Umbilical cord (tissue), 2 donors: ENCODE measurements around the gene KCNK3. TPM values are rescaled to one million over a fixed set of nuclear protein-coding genes. Genes with fewer than 3 reads are reported as not detected.

Experiments used
- DNase-seq: peaks from one replicate; pipeline ENCODE4 v3.0.0-alpha.2; 2015; ENCODE audit warnings: low spot score
- total RNA-seq: library from RNA; depleted of rRNA; stranded (reverse); fragments of >200 nt; gene quantifications from one replicate; pipeline ENCODE4 v1.2.3, GENCODE V29; 2014; ENCODE audit warnings: low replicate concordance; ENCODE audit not compliant: insufficient read depth

KCNK3 gene
- total RNA-seq, 1 donor from 2014 or later = 11.8 TPM

DNA sequence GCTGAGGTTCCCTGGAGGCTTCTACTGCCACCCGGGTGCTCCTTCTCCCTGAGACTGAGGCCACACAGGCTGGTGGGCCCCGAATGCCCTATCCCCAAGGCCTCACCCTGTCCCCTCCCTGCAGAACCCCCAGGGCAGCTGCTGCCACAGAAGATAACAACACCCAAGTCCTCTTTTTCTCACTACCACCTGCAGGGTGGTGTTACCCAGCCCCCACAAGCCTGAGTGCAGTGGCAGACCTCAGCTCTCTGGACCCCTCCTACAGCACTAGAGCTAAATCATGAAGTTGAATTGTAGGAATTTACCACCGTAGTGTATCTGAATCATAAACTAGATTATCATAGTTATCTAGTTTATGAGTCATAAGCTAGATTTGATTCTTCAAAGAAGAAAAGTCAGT, 86.0 kb downstream of the KCNK3 start:
- no peak for DNase-seq

GRCh38 chr2:26780203-26780760, 87.8 kb downstream of the KCNK3 start:
- DNase-seq = no peak

Other genes starting within 250 kb of the KCNK3 start
- not detected for gene OTOF, start 214.6 kb upstream of the KCNK3 start, total RNA-seq
- not detected for gene CIB4, start 51.4 kb upstream of the KCNK3 start, total RNA-seq
- gene SLC35F6, start 71.6 kb downstream of the KCNK3 start, total RNA-seq = 13.2 TPM
- 4.1 TPM for gene CENPA, start 93.3 kb downstream of the KCNK3 start, total RNA-seq
- 0.72 TPM for gene DPYSL5, start 155.4 kb downstream of the KCNK3 start, total RNA-seq